Measurements from ENCODE around the gene HLTF. TPM values are rescaled to one million over a fixed set of nuclear protein-coding genes. Genes with fewer than 3 reads are reported as not detected.

Gene HLTF
- total and polyA plus RNA-seq, 11 donors: 4.0 to 39.4 (median 19.2) TPM

DNA sequence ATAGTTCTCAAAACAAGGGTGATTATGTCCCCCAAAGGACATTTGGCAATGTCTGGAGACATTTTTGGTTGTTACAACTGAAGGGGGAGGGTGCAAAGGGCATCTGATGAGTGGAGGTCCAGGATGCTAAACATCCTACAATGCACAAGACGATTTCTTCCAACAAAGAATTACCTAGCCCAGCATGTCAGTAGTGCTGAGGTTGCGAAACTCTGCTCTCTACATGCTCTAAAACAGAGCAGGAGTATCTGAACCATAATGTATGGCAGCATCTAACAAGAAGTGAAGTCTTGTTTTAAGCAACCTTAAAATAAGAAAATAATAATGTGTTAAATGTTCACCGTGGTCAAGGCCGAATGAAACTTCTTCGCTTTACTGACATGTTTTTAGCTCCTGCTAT is 88.0 kb downstream of the HLTF start:
- peaks cover 0 to 44% (median 32%) of the 10 kb centered on the region in 12 donors for H3K4me1 ChIP-seq
- no peak for ATAC-seq
- no peak overlapping the region for H3K4me3 ChIP-seq
- no peaks in the 10 kb centered on the region for H3K9me3 ChIP-seq
- no peaks in the 10 kb centered on the region for H3K27me3 ChIP-seq
- 75 to 85% (median 80%) methylated on average over 5 of the region's 5 CpGs for whole genome bisulfite sequencing, 4 donors
- no peak for TF ChIP-seq POLR2A (IDR thresholded peaks at IDR 0.05)
- TF ChIP-seq, protein P1, sequence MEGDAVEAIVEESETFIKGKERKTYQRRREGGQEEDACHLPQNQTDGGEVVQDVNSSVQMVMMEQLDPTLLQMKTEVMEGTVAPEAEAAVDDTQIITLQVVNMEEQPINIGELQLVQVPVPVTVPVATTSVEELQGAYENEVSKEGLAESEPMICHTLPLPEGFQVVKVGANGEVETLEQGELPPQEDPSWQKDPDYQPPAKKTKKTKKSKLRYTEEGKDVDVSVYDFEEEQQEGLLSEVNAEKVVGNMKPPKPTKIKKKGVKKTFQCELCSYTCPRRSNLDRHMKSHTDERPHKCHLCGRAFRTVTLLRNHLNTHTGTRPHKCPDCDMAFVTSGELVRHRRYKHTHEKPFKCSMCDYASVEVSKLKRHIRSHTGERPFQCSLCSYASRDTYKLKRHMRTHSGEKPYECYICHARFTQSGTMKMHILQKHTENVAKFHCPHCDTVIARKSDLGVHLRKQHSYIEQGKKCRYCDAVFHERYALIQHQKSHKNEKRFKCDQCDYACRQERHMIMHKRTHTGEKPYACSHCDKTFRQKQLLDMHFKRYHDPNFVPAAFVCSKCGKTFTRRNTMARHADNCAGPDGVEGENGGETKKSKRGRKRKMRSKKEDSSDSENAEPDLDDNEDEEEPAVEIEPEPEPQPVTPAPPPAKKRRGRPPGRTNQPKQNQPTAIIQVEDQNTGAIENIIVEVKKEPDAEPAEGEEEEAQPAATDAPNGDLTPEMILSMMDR (IDR thresholded peaks at IDR 0.05): no peak
- peaks cover 0 to 80% (median 60%) of the 10 kb centered on the region in 9 donors for H3K36me3 ChIP-seq
- intact Hi-C loops (cut with DNase I): loop anchor here in 2 of 10 donors (10.0 kb wide), 1 partner anchor 87 kb away; the partner anchor contains the start of gene HLTF (in 2 of the 2)
- no peak for DNase-seq
- H3K27ac ChIP-seq: peak overlapping the region in 7 of 12 donors; percentile 14 to 71 (median 58)

DNA sequence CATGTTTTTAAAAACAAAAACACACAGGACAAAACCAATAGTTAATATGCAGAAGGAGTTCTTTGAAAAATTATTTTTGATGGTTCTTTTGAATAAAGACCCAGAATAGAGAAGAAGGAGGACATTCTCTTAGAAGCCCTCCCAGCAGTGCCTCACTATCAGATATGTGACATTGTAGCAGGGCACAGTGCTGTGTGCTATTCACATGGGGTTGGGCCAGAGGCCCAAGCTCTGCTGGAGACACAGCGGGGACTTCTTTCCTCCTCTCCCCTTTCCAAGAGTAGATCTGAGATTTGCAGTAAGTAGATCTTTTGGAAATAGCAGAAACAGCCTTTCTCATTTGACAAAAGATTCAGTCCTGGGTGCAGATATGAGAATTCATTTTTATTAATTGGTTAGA is 88.7 kb downstream of the HLTF start:
- no peaks in the 10 kb centered on the region for H3K27me3 ChIP-seq
- ATAC-seq: peak; percentile 65 to 81 (median 69)
- peaks cover 0 to 50% (median 36%) of the 10 kb centered on the region in 12 donors for H3K4me1 ChIP-seq
- no peak for DNase-seq
- TF ChIP-seq, protein P1 (IDR thresholded peaks at IDR 0.05): no peak
- no peak for TF ChIP-seq POLR2A (IDR thresholded peaks at IDR 0.05)
- no peaks in the 10 kb centered on the region for H3K9me3 ChIP-seq
- intact Hi-C loops (cut with DNase I): loop anchor here in 2 of 10 donors (10.0 kb wide), 1 partner anchor 87 kb away; the partner anchor contains the start of gene HLTF (in 2 of the 2)
- 48 to 74% (median 63%) methylated on average over 1 of the region's 1 CpG for WGBS, 4 donors
- H3K36me3 ChIP-seq: peaks cover 0 to 80% (median 57%) of the 10 kb centered on the region in 9 donors
- H3K27ac ChIP-seq: peak overlapping the region in 4 of 12 donors; percentile 1 to 71 (median 33)
- no peak overlapping the region for H3K4me3 ChIP-seq

DNA sequence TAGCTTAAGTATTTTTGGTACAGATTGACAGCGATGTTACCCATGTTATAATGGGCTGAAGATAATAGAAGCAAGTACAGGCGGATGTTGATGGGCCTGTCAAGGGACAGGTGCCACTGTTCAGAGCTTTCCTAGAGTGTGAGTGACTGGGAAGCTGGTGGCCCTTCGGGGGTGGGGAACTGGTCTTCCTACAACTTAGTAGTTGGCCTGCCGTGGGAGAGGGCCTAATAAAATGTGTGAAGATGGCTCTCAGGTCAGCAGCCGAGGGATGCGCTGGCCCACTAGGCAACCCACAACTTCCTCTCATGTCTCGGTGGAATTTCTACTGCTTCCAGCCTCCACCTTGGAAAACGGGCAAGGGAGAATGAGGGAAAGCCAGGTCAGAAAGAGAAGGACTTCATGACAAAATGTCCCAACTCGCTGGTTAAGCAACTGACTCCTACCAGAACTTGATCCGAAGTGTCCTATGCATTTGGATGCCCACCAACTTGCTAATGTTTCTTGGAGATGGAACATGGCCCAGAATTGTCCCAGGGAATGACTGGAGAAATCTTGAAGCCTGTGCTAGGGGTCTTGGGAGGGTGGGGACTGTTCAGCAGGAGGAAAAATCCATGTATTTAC is 93.6 kb downstream of the HLTF start:
- TF ChIP-seq, protein P1 (IDR thresholded peaks at IDR 0.05): no peak
- TF ChIP-seq POLR2A (IDR thresholded peaks at IDR 0.05): no peak
- DNase-seq: no peak
- H3K36me3 ChIP-seq: peaks cover 0 to 40% (median 38%) of the 10 kb centered on the region in 9 donors
- peak overlapping the region in 11 of 12 donors; percentile 70 to 98 (median 91) for H3K4me3 ChIP-seq
- 71 to 79% (median 76%) methylated on average over 10 of the region's 10 CpGs for WGBS, 4 donors
- no peak for ATAC-seq
- H3K4me1 ChIP-seq: peaks cover 0 to 37% (median 19%) of the 10 kb centered on the region in 12 donors
- intact Hi-C loops (cut with DNase I): loop anchor here in 4 of 10 donors (5.0 to 10.0 kb wide), 3 partner anchors 35 to 95 kb away; partner anchors contain the start of gene HLTF (in 3 of the 4)
- H3K27ac ChIP-seq: peak overlapping the region in 11 of 12 donors; percentile 85 to 99 (median 97)
- no peaks in the 10 kb centered on the region for H3K9me3 ChIP-seq
- H3K27me3 ChIP-seq: no peaks in the 10 kb centered on the region

DNA sequence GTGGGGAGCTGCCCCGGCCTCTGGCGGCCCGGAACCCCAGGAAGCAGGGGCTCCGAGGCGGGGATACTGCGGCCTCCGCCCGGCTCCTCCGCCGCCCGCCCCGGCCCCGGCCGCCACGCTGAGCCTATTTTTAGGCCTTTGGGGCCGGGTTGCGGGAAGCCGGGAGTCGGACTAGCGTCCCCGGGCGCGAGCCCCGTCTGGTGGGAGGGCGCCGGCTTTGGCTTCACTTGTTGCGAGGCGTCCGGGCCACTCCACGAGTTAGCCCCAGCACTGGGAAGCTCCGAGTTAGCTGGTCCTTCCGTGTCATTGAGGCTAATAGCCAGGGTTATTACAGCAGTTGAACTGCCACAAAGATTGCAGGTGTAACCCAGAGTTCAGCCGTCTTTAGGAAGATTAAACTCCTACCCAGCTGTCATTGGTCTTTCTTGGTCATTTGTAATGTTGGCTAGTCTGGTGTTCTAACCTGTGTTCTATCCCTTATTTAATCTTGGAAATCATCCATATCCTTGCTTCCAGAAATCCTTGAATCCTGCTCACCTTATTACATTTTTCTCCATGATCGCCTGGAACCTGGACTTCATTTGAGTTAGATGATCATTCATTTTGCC is 94.2 kb downstream of the HLTF start:
- H3K4me1 ChIP-seq: peaks cover 0 to 31% (median 17%) of the 10 kb centered on the region in 12 donors
- 2 to 26% (median 7%) methylated on average over 3 to 34 of the region's 34 CpGs for WGBS, 4 donors
- peak; percentile 5 to 75 (median 57) for ATAC-seq

More for the DNA sequence above, 94.2 kb downstream of the HLTF start:
- peak; percentile 58 to 77 (median 70) for DNase-seq
- Histone ChIP-seq H3K36me3 (peaks cover 0 to 34% (median 32%) of the 10 kb centered on the region in 9 donors), H3K27me3 (no peaks in the 10 kb centered on the region), H3K27ac (peak overlapping the region; percentile 85 to 99 (median 97)), H3K4me3 (peak overlapping the region; percentile 70 to 98 (median 92)), H3K9me3 (no peaks in the 10 kb centered on the region)
- intact Hi-C loops (cut with DNase I): loop anchor here in 4 of 10 donors (5.0 to 10.0 kb wide), 3 partner anchors 35 to 95 kb away; partner anchors contain the start of gene HLTF (in 3 of the 4)
- TF ChIP-seq POLR2A (IDR thresholded peaks at IDR 0.05): no peak
- TF ChIP-seq, protein P1 (IDR thresholded peaks at IDR 0.05): no peak

Data from heart left ventricle (tissue), 16 donors.